ENCODE data around the gene KTN1.

KTN1 gene

GRCh38 chr14:55699131-55700057, 119.4 kb downstream of the KTN1 start:
- no peak for TF ChIP-seq CTCF (IDR thresholded peaks at IDR 0.05; ENCODE audit: borderline replicate concordance, control extremely low read depth, extremely low read depth, insufficient read depth, missing control alignments)
- DNase-seq (ENCODE audit: low spot score), result no peak
- in situ Hi-C loops (cut with MboI; ENCODE audit: low sequenced_read_pairs, unreplicated experiment), result loop anchor here (25.0 kb wide), 1 partner anchor 262 kb away; the partner anchor contains the start of gene TBPL2

GRCh38 chr14:55701638-55702037, 121.6 kb downstream of the KTN1 start:
- in situ Hi-C loops (cut with MboI; ENCODE audit: low sequenced_read_pairs, unreplicated experiment), result loop anchor here (25.0 kb wide), 1 partner anchor 264 kb away; the partner anchor contains the start of gene TBPL2
- DNase-seq (ENCODE audit: low spot score), result peak; percentile 44

GRCh38 chr14:55702511-55702910, 122.5 kb downstream of the KTN1 start:
- no peak for DNase-seq (ENCODE audit: low spot score)
- TF ChIP-seq CTCF (IDR thresholded peaks at IDR 0.05; ENCODE audit: borderline replicate concordance, control extremely low read depth, extremely low read depth, insufficient read depth, missing control alignments), result no peak
- in situ Hi-C loops (cut with MboI; ENCODE audit: low sequenced_read_pairs, unreplicated experiment), result loop anchor here (25.0 kb wide), 1 partner anchor 265 kb away; the partner anchor contains the start of gene TBPL2

More at GRCh38 chr14:55701638-55702037, 121.6 kb downstream of the KTN1 start:
- TF ChIP-seq CTCF (IDR thresholded peaks at IDR 0.05; ENCODE audit: borderline replicate concordance, control extremely low read depth, extremely low read depth, insufficient read depth, missing control alignments), result no peak

- TF ChIP-seq CTCF (IDR thresholded peaks at IDR 0.05; ENCODE audit: borderline replicate concordance, control extremely low read depth, extremely low read depth, insufficient read depth, missing control alignments), result no peak
- no peak for DNase-seq (ENCODE audit: low spot score)
- in situ Hi-C loops (cut with MboI; ENCODE audit: low sequenced_read_pairs, unreplicated experiment), result loop anchor here (25.0 kb wide), 1 partner anchor 267 kb away; the partner anchor contains the start of gene TBPL2
These were observed 124.6 kb downstream of the KTN1 start for GRCh38 chr14:55704654-55705053.

GRCh38 chr14:55705651-55706364, 125.8 kb downstream of the KTN1 start:
- DNase-seq (ENCODE audit: low spot score), result no peak
- TF ChIP-seq CTCF (IDR thresholded peaks at IDR 0.05; ENCODE audit: borderline replicate concordance, control extremely low read depth, extremely low read depth, insufficient read depth, missing control alignments), result no peak
- in situ Hi-C loops (cut with MboI; ENCODE audit: low sequenced_read_pairs, unreplicated experiment), result loop anchor here (25.0 kb wide), 1 partner anchor 269 kb away; the partner anchor contains the start of gene TBPL2

- in situ Hi-C loops (cut with MboI; ENCODE audit: low sequenced_read_pairs, unreplicated experiment), result loop anchor here (25.0 kb wide), 1 partner anchor 269 kb away; the partner anchor contains the start of gene TBPL2
- DNase-seq (ENCODE audit: low spot score), result no peak
These were observed 126.3 kb downstream of the KTN1 start for GRCh38 chr14:55706365-55706684.

More at GRCh38 chr14:55706365-55706684, 126.3 kb downstream of the KTN1 start:
- no peak for TF ChIP-seq CTCF (IDR thresholded peaks at IDR 0.05; ENCODE audit: borderline replicate concordance, control extremely low read depth, extremely low read depth, insufficient read depth, missing control alignments)
